ENCODE measurements around the gene DCDC1. TPM values are rescaled to one million over a fixed set of nuclear protein-coding genes. Genes with fewer than 3 reads are reported as not detected.

DCDC1 gene
- total and polyA plus RNA-seq, 12 donors: 0.07 to 1.5 (median 0.29) TPM; not detected in 1

GRCh38 chr11:30825723-30826122 lies 543.8 kb downstream of the DCDC1 start:
- Histone ChIP-seq H3K36me3 (replicated peaks in 1 of 2) (no peaks in the 10 kb centered on the region), H3K27ac (no peak overlapping the region), H3K9me3 (replicated peaks in 1 of 3) (no peaks in the 10 kb centered on the region), H3K4me1 (replicated peaks in 1 of 2) (no peaks in the 10 kb centered on the region), H3K4me3 (no peak overlapping the region), H3K27me3 (no peaks in the 10 kb centered on the region)
- 78 to 90% (median 83%) methylated on average over 2 to 3 of the region's 3 CpGs for WGBS, 4 donors
- intact Hi-C loops (cut with DNase I): no loop called here
- no peak for TF ChIP-seq POLR2A (IDR thresholded peaks at IDR 0.05)
- no peak for TF ChIP-seq CTCF (IDR thresholded peaks at IDR 0.05)
- no peak for DNase-seq

GRCh38 chr11:30823119-30823518 lies 546.4 kb downstream of the DCDC1 start:
- no peaks in the 10 kb centered on the region for H3K36me3 ChIP-seq (replicated peaks in 1 of 2)
- no peak overlapping the region for H3K4me3 ChIP-seq
- H3K9me3 ChIP-seq (replicated peaks in 1 of 3): no peaks in the 10 kb centered on the region
- TF ChIP-seq CTCF (IDR thresholded peaks at IDR 0.05): no peak
- TF ChIP-seq POLR2A (IDR thresholded peaks at IDR 0.05): no peak
- H3K27ac ChIP-seq: no peak overlapping the region
- no peaks in the 10 kb centered on the region for H3K27me3 ChIP-seq
- 93 to 100% (median 98%) methylated on average over 1 of the region's 1 CpG for WGBS, 4 donors
- no peaks in the 10 kb centered on the region for H3K4me1 ChIP-seq (replicated peaks in 1 of 2)
- intact Hi-C loops (cut with DNase I): no loop called here
- no peak for DNase-seq

GRCh38 chr11:30821438-30821965 lies 548.0 kb downstream of the DCDC1 start:
- Histone ChIP-seq H3K4me3 (no peak overlapping the region), H3K36me3 (replicated peaks in 1 of 2) (no peaks in the 10 kb centered on the region), H3K4me1 (replicated peaks in 1 of 2) (no peaks in the 10 kb centered on the region), H3K9me3 (replicated peaks in 1 of 3) (no peaks in the 10 kb centered on the region), H3K27ac (no peak overlapping the region), H3K27me3 (no peaks in the 10 kb centered on the region)
- 67 to 82% (median 74%) methylated on average over 3 of the region's 3 CpGs for WGBS, 4 donors
- intact Hi-C loops (cut with DNase I): no loop called here
- no peak for TF ChIP-seq POLR2A (IDR thresholded peaks at IDR 0.05)
- no peak for TF ChIP-seq CTCF (IDR thresholded peaks at IDR 0.05)
- DNase-seq: no peak

GRCh38 chr11:30818721-30819120 lies 550.8 kb downstream of the DCDC1 start:
- 69 to 93% (median 82%) methylated on average over 2 of the region's 2 CpGs for WGBS, 4 donors
- H3K27me3 ChIP-seq: no peaks in the 10 kb centered on the region
- no peak for TF ChIP-seq CTCF (IDR thresholded peaks at IDR 0.05)
- TF ChIP-seq POLR2A (IDR thresholded peaks at IDR 0.05): no peak
- no peaks in the 10 kb centered on the region for H3K4me1 ChIP-seq (replicated peaks in 1 of 2)
- intact Hi-C loops (cut with DNase I): no loop called here
- H3K4me3 ChIP-seq: no peak overlapping the region
- H3K27ac ChIP-seq: no peak overlapping the region
- no peak for DNase-seq
- no peaks in the 10 kb centered on the region for H3K36me3 ChIP-seq (replicated peaks in 1 of 2)
- H3K9me3 ChIP-seq (replicated peaks in 1 of 3): no peaks in the 10 kb centered on the region

Measured in adrenal gland (tissue), 12 donors.